IPS-NIHi7 (cell line): ENCODE results near the gene PRR7.

Source experiments
- DNase-seq: peaks from one replicate; pipeline ENCODE4 v3.0.0; 2012; ENCODE audit warnings: mixed read lengths; ENCODE audit errors: extremely low spot score

PRR7 gene

DNA sequence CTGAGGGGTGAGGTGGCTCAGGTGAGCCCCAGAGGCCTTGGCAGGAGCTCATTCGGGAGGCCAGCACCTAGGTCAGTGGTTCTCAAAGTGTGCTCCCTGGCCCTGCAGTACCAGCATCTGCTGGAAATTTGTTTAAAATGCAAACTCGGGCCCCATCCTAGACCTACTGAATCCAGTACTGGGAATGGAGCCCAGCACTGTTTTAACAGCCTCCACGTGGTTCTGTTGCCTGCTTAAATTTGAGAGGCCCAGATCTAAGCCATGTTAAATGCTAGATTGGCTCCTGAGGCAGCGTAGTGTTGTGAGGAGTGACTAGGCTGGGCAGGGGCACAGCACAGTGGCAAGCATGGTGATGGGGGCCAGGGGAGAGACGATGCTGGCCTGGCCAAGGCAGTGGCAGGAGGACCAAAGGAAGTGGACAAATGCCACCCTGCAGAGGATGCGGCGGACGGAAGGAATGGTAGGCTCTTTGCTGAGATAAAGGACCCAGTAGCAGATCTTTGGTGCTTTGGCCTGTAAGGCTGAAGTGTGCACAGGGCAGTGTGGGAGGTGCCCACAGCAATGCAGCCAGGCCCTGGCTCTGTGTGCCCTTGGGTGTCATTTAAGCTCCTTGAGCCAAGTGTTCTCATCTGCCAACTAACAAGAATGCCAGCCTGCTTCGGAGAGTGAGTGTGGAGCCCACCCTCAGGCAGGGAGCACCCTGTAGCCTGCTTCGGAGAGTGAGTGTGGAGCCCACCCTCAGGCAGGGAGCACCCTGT, 4.2 kb downstream of the PRR7 start:
- no peak for DNase-seq

DNA sequence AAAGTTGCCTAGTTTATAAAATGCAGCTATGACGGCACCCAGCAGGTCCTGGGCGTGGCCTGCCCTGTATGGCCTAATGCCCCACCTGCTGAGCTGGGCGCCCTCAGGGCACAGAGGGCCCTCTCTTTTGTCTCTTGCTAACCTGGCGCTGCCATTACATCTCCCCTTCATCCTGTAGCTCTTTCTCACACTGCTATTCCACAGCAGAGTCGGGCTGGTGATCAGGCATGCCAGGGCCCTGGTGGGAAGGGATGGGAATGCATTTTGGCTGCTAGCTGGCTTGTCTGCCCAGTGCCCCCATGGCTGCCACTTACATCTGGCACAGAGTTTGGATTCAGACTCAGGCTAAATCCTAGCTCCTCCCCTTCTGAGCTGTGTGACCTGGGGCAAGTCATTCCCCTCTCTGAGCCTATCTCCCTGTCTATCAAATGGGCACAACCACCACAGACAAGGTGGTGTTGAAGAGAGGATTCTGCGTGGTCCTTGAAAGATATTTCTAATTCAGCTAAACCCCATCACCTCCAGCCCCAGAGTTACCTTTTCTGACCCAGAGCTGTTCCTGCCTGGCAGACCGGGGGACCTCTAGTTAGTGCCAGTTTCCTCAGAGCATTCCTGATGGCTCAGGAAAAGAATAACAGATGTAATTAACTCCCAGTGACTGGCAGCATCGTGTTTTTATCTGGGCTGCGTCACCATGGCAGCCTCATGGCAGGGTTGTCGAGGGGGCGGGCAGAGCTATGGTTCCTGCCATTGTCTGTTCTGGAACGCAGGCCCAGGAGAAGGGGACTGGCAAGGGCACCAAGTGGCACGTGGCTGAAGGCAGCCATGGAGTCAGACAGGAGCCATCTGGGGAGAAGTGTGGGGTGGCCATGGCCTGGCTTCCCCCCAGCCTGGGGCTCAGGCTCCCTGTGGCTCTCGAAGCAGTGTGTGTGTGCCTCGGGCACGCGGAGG, 6.3 kb downstream of the PRR7 start:
- no peak for DNase-seq

DNA sequence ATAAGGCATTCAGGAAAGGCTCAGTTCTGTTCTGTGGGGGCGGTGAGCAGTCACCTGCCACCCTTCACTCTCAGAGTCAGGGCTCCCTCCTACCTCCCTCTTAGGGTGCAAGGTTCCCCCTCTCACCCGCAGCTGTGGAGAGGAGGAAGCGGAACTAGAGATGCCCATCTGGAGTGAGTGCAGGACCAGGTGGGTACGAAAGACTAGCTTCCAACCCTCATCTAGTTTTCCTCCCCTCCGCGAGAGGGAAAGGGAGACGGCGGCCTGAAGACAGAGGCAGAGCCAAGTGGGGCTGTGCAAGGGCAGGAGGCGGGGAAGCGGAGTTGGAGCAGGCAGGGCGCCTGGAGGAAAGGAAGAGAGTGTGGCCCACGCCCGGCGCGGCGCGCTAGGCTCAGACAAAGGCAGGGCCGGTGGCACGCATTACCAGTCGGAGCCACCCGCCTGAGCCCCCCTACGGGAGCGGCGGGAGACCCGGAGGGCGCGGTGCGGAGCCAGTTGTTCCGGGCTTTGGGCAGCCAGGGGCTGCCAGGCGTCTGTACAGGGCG, 7.3 kb downstream of the PRR7 start:
- no peak for DNase-seq

DNA sequence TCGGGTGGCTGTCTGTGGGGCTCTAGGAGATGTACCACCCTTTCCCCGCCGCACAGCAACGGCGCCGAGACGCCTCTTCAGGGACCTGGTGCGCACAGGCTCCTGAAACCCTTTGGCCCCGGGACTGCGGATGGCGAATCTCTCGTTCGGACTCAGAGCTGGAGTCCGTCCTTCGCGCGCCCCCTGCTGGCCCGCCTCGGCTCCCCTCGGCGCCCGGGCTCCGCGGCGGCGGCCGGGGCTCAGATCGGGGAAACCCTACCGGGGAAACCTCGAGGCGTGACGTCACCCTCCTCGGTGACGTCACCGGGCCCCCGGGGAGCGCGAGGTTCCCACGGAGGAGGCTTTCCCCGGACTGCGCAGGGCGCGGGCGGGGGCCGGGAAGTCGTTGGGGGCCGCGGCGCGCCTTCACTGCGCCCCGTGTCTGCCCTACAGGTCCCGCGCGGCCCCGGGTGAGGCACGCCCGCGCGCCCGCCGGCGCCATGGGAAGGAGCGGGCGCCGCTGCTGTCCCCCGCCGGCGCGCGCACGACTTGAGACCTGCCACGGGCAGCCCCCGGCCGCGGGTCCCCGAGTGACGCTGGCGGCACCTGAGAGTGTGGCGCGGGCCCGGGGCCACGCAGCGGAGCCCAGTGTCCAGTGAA, 7.9 kb downstream of the PRR7 start:
- peak; percentile 90 for DNase-seq

DNA sequence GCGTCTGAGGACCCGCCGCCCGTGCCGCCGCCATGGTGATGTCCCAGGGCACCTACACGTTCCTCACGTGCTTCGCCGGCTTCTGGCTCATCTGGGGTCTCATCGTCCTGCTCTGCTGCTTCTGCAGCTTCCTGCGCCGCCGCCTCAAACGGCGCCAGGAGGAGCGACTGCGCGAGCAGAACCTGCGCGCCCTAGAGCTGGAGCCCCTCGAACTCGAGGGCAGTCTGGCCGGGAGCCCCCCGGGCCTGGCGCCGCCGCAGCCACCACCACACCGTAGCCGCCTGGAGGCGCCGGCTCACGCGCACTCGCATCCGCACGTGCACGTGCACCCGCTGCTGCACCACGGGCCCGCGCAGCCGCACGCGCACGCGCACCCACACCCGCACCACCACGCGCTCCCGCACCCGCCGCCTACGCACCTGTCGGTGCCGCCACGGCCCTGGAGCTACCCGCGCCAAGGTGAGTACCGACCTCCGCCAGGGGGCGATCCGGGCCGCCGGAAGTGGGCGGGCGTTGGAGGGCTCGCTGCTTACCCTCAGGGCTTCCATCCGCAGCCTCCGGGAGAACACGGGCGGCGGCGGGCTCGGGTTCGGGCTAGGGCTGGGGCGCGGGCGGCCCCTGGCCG, 8.5 kb downstream of the PRR7 start:
- DNase-seq: peak; percentile 81

DNA sequence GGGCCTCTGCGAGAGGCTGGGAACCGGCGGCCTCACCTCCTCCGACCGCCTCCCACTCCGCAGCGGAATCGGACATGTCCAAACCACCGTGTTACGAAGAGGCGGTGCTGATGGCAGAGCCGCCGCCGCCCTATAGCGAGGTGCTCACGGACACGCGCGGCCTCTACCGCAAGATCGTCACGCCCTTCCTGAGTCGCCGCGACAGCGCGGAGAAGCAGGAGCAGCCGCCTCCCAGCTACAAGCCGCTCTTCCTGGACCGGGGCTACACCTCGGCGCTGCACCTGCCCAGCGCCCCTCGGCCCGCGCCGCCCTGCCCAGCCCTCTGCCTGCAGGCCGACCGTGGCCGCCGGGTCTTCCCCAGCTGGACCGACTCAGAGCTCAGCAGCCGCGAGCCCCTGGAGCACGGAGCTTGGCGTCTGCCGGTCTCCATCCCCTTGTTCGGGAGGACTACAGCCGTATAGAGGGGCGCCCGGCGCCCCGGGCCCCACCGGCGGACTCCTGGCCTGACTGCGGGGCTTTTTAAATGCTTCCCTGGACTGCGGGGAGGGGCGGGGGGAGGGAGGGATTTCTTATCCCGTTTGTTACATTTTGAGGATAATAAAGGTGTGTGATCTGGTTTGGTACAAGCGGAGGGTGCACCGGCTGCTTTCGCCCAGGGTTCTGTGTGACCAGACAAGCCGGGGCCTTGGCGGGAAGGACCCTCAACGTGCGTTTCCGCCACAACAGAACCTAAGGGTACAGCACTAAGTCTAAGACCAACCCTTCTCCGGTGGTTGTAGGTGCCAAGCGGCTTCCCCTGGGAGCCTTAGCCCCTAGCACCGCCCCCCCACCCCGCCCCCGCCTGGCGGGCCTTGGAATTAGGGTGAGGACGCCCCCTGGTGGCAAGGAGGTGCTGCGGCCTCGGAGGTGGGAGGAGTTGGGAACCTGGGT, 9.3 kb downstream of the PRR7 start:
- peak; percentile 89 for DNase-seq

DNA sequence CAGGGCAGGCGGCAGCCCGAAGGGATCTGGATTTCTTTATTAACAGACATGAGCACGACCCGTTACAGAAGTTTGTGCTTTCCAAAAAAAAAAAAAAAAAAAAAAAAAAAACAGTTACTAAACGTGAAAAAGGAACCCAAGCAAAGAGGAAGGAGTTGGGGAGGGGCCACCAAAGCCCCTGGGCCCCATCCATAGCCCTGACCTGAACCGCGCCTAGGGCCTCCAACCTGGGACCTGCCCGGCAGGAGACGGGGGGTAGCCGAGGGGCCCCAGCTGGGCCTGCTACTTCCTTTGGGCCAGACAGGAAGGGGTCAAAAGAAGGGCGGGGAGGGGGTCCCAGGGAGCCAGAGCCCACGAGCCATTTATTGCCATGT, 10.0 kb downstream of the PRR7 start:
- no peak for DNase-seq

DNA sequence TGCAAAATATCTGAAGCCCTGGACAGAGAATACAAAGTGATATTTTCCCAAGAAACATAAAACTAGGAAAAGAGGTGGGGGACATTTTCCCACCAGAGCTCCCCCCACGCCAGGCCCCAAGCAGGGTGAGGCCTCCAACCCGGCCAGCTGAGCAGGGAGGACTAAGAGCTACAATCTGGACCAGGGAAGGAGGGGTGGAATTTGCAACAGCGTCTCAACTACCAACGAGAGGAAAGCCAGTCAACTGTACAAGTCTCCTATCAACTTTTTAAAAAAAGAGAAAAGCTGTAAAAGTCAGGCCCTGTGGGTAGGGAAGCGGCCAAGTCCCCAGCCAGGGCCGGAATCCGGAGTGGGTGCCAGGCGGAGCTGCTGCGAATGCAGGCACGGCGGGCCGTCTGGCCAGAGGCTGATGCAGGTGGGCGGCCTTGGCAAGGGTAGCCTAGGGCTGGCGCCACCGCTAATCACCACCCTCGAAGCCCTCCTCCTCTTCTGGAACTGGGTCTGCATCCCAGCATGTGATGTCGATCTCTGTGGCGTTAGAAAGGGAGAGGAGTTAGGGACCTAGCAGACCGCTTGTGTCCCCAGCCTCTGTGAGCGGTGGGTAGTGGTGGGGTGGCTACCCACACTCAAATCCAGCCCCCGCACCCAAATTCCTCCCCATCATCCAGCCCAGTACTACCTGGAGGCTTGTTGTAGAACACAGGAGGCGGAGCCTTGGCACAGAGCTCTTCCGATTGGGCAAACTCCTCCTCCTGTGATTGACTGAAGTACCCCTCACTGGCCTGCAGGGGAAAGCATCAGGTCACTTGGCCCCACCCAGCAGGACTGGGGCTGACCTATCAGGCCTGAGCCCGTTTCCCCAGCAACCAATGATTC, 10.6 kb downstream of the PRR7 start:
- DNase-seq: peak; percentile 95

DNA sequence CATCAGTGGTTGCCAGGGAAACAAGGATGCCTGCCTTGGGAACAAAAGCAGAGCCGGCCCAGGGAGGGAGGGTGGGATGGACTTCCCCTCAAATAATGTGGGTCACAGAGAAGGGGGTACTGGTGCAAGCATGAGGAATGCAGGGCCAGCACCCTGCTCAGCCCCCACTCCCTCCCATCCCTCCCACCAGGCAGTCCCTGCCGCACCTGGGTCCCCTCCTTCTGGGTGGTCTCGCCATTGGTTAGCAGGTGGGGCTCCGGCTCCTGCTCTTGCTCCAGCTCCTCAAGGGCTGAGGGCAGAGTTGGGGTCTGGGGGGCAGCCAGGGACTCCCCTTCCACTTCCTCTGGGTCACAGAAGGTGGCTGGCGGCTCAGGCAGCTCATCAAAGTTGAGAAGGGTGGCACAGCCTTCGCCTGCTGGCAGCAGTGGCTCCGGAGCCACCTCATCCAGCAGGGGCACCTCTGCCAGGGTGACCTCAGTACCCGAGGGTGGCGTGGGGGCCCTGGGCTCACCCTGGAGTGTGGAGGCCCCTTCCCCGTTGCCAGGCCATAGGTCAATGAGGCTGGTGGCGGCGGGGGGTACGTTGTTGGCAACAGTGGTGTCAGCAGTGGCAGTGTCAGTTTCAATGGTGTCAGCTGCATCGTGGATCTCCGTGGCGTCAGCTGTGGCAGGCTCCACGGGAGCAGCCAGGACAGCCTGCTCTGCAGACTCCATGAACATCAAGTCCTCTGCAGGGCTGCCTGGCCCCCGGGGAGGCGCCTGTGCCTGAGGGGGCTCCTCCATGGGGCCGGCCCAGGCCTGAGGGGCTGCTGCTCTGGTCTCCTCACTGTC, 11.5 kb downstream of the PRR7 start:
- DNase-seq: no peak

DNA sequence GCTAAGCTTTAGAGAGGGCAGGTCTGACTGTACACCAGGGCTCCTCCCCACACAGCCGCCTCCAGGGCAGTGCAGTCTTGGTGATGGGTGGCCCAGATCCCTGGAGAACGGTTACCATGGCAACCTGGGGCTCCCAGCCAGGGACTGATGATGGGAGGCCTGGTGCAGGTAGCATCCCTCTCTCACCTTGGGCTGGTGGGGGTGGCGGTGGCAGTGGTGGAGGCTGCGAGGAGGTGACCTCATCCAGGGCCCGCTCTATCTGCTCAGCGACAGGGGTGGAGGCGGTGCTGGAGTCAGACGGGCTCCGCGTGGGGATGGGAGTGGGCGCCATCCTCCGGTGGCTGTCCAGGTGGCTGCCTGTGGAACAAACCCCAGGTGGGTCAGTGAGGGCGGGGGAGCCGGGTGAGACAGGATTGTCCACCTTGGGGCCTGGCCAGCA, 12.3 kb downstream of the PRR7 start:
- no peak for DNase-seq

DNA sequence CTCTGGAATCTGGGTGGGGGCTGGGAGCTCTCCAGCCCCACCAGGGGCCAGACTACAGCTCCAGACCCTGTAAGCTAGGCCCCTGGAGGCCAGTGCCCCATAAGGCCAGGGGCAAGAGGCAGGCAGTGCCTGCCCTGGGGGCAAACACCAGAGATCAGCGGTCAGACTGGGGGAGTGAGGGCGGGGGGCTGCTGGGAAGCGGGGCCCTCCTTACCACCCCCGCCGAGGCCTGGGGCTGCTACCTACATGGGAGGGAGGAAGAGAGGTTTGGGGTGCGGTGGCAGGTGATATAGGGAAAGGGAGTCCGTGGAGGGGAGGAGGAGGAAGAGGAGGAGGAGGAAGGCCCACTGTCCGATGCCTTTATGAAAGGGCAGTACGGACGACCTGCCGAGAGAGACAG, 12.7 kb downstream of the PRR7 start:
- no peak for DNase-seq

DNA sequence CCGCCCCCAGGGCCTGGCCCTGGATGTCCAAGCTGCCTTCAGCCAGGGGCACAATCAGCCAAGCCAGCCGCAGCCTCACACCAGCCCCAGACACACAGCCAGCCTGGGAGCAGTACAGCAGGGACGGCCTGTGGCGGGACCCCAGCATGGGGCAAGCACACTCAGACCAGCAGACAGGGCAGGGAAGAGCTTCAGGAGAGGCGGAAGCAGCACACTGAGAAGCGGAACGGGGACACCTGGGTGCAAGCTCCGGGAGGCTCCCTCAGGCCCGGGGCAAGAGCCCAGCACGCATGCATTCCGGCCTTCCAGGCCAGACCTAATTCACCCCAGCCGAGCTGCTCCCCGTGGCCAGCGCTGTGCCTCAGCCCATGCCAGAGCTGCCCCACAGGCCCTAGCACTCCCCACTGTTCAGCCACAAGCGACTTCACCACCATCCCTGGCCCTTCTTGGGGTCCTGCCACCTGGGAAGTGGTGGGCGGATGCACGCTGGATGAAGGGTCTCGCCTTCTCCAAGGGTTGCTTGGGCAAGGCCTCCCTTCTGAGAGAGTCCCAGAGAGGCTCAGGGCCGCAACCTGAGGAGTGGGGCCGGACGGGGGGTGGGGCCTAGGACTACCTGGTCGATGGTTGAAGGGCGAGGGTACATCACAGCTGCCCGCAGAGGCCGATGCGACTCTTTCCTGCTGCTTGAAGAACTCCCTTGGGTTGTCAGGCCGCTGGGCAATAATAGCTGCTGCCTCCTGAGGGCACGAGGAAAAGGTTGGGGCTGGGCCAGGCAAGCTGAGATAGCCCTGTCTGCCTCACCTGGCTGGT, 13.4 kb downstream of the PRR7 start:
- DNase-seq: no peak

DNA sequence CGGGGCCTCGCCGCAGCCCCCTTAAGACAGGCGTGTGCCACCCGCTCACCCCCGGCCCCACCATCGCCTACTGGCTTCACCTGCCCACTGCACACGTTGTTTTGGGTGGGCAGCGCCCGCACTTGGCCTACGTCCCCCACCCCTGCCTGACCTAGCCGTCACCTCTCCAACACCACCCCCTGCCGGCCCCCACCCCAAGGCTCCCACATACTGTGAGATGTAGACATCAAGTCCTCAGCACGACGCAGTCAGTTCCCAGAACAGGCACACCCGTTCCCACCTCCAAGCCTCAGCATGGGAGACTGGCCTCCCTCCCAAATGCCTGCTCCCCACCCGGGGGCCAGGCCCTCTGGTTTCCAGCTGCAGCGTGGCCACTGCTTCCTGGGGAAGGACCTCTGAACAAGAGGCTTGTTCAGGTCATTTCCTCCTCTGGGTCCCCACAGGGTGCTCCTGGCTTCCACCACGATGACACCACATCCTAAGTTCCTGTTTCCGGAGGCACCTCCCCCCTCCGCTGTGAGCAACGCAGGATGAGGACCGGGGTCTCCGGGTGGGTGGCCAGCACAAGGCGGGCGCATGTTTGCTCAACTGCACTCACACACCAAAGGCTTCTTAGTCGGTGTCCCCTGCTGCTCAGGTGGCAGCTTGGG, 15.5 kb downstream of the PRR7 start:
- DNase-seq: no peak

DNA sequence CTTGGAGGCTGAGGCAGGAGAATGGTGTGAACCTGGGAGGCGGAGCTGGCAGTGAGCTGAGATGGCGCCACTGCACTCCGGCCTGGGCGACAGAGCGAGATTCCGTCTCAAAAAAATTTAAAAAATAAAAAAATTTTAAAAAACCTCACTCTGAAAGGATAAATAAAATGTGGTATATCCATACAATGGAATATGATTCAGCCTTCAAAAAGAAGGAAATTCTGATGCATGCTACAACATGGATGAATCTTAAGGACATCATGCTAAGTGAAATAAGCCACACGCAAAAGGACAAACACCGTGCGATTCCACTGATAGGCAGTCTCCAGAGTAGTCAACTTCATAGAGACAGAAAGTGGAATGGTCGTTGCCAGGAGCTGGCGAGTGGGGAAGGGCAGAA, 18.4 kb downstream of the PRR7 start:
- no peak for DNase-seq

DNA sequence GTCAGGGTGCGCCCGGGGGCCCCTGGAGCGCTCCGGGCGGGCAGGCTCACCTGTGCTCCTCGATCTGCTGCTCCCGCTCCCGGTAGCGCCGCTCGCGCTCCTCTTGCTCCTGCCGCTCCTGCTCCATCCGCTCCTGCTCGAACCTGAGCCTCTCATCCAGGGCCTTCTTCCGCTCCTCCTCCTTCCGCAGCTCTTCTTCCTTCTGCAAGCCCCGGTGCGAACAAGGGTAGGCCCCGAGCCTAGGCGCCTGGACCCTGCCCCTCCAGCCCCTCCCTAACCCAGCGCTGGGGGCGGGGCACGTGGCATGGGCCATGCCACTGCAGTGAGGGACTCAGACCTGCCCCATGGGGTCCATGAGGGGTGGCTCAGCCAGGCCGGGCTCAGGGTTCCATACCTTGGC, 20.2 kb downstream of the PRR7 start:
- DNase-seq: no peak

DNA sequence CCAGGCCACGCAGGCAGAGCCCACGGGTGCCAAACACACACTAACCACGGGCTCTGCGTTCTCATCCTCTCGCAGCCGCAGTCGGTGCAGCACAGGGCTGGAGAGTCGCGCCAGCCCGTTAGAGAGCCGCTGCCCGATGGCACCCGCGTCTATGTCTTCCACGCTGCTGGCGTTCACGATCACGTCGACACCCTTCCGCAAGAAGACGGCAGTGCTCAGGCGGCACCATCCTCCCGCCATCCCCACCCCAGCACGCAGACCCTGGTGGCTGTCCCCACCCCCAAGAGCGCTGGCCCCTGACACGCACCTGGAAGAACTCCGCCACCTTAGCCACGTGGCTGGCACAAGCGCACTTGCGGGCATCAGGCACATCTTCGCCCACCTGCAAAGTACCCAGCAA, 20.8 kb downstream of the PRR7 start:
- DNase-seq: no peak

DNA sequence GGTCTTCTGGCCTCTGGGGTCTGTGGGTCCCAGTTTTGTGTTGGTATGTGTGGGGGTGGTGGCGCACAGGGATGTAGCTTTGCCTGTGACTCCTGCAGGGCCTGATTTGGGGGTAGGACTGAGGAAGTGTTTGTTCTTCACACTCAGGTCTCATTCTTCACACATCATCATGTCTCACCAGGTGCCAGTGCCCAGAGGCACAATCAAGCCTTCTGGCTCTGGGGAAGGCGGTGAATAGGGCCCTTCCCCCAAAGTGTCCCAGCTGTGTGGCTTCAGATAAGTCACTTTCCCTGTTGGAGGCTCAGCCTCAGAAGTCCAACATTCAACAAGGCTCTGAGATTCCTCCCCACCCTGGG, 21.7 kb downstream of the PRR7 start:
- no peak for DNase-seq
